Activated CD8-positive, alpha-beta T cell treated with anti-CD3 and anti-CD28 coated beads, Interleukin-2, amount 10 ng/mL, durations not matched to agents 7 days and 5 days (primary cell): Measurements from ENCODE around the gene CAPN12. TPM values are rescaled to one million over a fixed set of nuclear protein-coding genes. Genes with fewer than 3 reads are reported as not detected.

Experiments
- ATAC-seq: fragments of 150-1000 bp; cut with Tn5 transposase; one replicate; pipeline ENCODE4 v1.10.0; 2021; ENCODE audit warnings: moderate library complexity
- CTCF ChIA-PET: fragments of 350-600 bp; sonication (Branson Sonifier 250); formaldehyde crosslinking; loops from one replicate; lab custom pipeline; 2021; ENCODE audit warnings: antibody characterized with exemption; lab: Charles Lee
- POLR2A ChIA-PET: fragments of 350-600 bp; sonication (Branson Sonifier 250); formaldehyde crosslinking; loops from one replicate; lab custom pipeline; 2021; ENCODE audit warnings: antibody characterized with exemption; lab: Charles Lee
- DNase-seq: peaks from one replicate; pipeline ENCODE4 v3.0.0-alpha.2; 2020
- H3K27ac Mint-ChIP-seq: one replicate; pipeline ENCODE4 v1.8.0; 2021; ENCODE audit warnings: mild to moderate bottlenecking, mixed read lengths
- H3K27me3 Mint-ChIP-seq: one replicate; pipeline ENCODE4 v1.8.0; 2021; ENCODE audit warnings: low read depth, mixed read lengths
- H3K36me3 Mint-ChIP-seq: one replicate; pipeline ENCODE4 v1.8.0; 2021; ENCODE audit warnings: low read depth, mixed read lengths
- H3K4me1 Mint-ChIP-seq: one replicate; pipeline ENCODE4 v1.8.0; 2021; ENCODE audit warnings: low read depth, mixed read lengths
- H3K4me3 Mint-ChIP-seq: one replicate; pipeline ENCODE4 v1.8.0; 2021; ENCODE audit warnings: mild to moderate bottlenecking, mixed read lengths
- H3K9me3 Mint-ChIP-seq: one replicate; pipeline ENCODE4 v1.8.0; 2022; ENCODE audit warnings: mixed read lengths; ENCODE audit not compliant: insufficient read depth
- total RNA-seq, 2 experiments: library from RNA; stranded (reverse); gene quantifications; one replicate each; pipeline ENCODE4 v1.2.3, GENCODE V29; 2021

Gene CAPN12
- total RNA-seq, 2 experiments from 2014 or later, result 12.2 to 16.2 TPM

GRCh38 chr19:38705197-38706019 lies 38.9 kb downstream of the CAPN12 start:
- ChIA-PET POLR2A (interaction anchor here (0.6 kb wide), 1 partner anchor 11 kb away, joined by 3 read pairs; no protein-coding TSS in a partner anchor), CTCF (no interaction called here)
- DNase-seq (no peak), ATAC-seq (no peak)
- Mint-ChIP-seq H3K4me3 (no peak overlapping the region), H3K27ac (peak overlapping the region; percentile 4), H3K27me3 (no peaks in the 10 kb centered on the region), H3K36me3 (peaks cover 44% of the 10 kb centered on the region), H3K4me1 (no peaks in the 10 kb centered on the region), H3K9me3 (no peaks in the 10 kb centered on the region)

DNA sequence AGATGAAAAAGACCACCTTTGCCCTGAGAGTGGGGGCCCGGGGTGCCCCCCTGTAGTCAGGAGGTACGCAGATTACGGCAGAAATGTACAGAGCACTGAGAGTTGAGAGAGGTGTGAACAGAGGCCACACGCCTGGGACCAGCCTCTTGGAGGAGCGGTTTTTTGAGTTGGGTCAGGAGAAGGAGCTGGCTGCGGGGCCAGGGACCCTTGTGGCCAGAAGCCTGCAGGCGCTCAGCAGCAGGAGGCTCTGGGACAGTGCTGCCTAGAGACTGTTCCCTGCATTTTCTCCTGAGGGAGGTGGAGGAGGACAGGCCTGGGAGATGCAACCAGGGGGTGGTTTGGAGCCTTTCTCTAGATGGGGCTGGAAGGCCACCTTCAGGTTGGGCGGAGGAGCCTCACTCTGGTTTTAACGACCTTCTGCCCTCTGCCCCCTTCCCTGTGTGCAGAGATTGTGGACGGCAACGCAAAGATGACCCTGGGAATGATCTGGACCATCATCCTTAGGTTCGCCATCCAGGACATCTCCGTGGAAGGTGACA lies 39.7 kb downstream of the CAPN12 start:
- Mint-ChIP-seq H3K36me3 (peaks cover 47% of the 10 kb centered on the region), H3K27ac (no peak overlapping the region), H3K4me3 (no peak overlapping the region), H3K4me1 (no peaks in the 10 kb centered on the region), H3K27me3 (no peaks in the 10 kb centered on the region), H3K9me3 (no peaks in the 10 kb centered on the region)
- ChIA-PET POLR2A (interaction anchor here (0.6 kb wide), 1 partner anchor 12 kb away, joined by 3 read pairs; no protein-coding TSS in a partner anchor), CTCF (interaction anchor here (0.9 to 1.1 kb wide), 2 partner anchors 10 to 64 kb away, joined by 3 to 5 read pairs; no protein-coding TSS in a partner anchor)
- ATAC-seq (no peak), DNase-seq (no peak)

- ATAC-seq (no peak), DNase-seq (no peak)
- Mint-ChIP-seq H3K4me3 (no peak overlapping the region), H3K27me3 (no peaks in the 10 kb centered on the region), H3K9me3 (no peaks in the 10 kb centered on the region), H3K27ac (peak overlapping the region; percentile 52), H3K36me3 (peaks cover 45% of the 10 kb centered on the region), H3K4me1 (peaks cover 1% of the 10 kb centered on the region)
- POLR2A ChIA-PET, result no interaction called here
- CTCF ChIA-PET, result interaction anchor here (0.9 to 1.1 kb wide), 2 partner anchors 9 to 63 kb away, joined by 3 to 5 read pairs; no protein-coding TSS in a partner anchor
These were observed 40.8 kb downstream of the CAPN12 start for GRCh38 chr19:38703509-38703908.

GRCh38 chr19:38702278-38702677 lies 42.0 kb downstream of the CAPN12 start:
- ATAC-seq, result no peak
- peaks cover 13% of the 10 kb centered on the region for H3K4me1 Mint-ChIP-seq
- ChIA-PET POLR2A (no interaction called here), CTCF (no interaction called here)
- no peak overlapping the region for H3K27ac Mint-ChIP-seq
- no peak for DNase-seq
- H3K36me3 Mint-ChIP-seq, result peaks cover 37% of the 10 kb centered on the region
- H3K4me3 Mint-ChIP-seq, result no peak overlapping the region
- H3K27me3 Mint-ChIP-seq, result no peaks in the 10 kb centered on the region
- H3K9me3 Mint-ChIP-seq, result no peaks in the 10 kb centered on the region

GRCh38 chr19:38701455-38702063 lies 42.7 kb downstream of the CAPN12 start:
- no peak for DNase-seq
- Mint-ChIP-seq H3K36me3 (peaks cover 35% of the 10 kb centered on the region), H3K4me1 (peaks cover 20% of the 10 kb centered on the region), H3K27ac (no peak overlapping the region), H3K9me3 (no peaks in the 10 kb centered on the region), H3K27me3 (no peaks in the 10 kb centered on the region), H3K4me3 (no peak overlapping the region)
- POLR2A ChIA-PET, result no interaction called here
- ATAC-seq, result no peak
- CTCF ChIA-PET, result interaction anchor here (1.0 kb wide), 1 partner anchor 229 kb away, joined by 3 read pairs; the partner anchor contains the start of genes MRPS12 and SARS2

DNA sequence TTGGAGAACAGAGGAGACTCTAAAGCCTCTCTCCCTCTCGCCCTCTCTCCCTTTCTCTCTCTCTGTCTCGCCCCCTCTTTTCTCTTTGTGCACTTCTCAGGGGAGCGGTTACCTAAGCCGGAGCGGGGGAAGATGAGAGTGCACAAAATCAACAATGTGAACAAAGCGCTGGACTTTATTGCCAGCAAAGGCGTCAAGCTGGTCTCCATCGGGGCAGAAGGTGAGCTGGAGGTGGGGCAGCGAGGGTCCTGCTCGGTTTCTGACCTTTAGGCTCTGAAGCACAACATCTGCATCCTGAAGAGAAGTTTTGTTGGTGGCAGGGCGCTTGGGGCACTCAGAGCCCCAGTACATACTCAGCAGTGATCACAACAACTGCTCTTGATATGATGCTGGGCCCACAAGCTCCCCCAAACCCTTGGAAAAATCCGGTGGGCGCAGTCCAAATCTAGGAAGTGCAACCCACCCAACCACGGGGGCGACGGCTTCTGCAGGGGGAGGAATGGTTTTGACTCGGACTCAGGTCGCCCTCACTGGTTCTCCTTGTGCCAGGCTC lies 43.3 kb downstream of the CAPN12 start:
- peaks cover 36% of the 10 kb centered on the region for H3K36me3 Mint-ChIP-seq
- ATAC-seq (no peak), DNase-seq (no peak)
- H3K4me3 Mint-ChIP-seq, result no peak overlapping the region
- peaks cover 26% of the 10 kb centered on the region for H3K4me1 Mint-ChIP-seq
- POLR2A ChIA-PET, result interaction anchor here (1.0 kb wide), 1 partner anchor 31 kb away, joined by 3 read pairs; no protein-coding TSS in a partner anchor
- CTCF ChIA-PET, result interaction anchor here (1.0 kb wide), 1 partner anchor 229 kb away, joined by 3 read pairs; the partner anchor contains the start of genes MRPS12 and SARS2
- H3K27ac Mint-ChIP-seq, result peak overlapping the region; percentile 22
- no peaks in the 10 kb centered on the region for H3K27me3 Mint-ChIP-seq
- no peaks in the 10 kb centered on the region for H3K9me3 Mint-ChIP-seq

GRCh38 chr19:38700350-38700901 lies 43.8 kb downstream of the CAPN12 start:
- Mint-ChIP-seq H3K4me3 (no peak overlapping the region), H3K27ac (peak overlapping the region; percentile 46), H3K36me3 (peaks cover 36% of the 10 kb centered on the region), H3K9me3 (no peaks in the 10 kb centered on the region), H3K4me1 (peaks cover 31% of the 10 kb centered on the region), H3K27me3 (no peaks in the 10 kb centered on the region)
- CTCF ChIA-PET, result interaction anchor here (1.0 kb wide), 1 partner anchor 230 kb away, joined by 3 read pairs; the partner anchor contains the start of genes MRPS12 and SARS2
- ATAC-seq (no peak), DNase-seq (no peak)
- POLR2A ChIA-PET, result interaction anchor here (1.0 kb wide), 1 partner anchor 30 kb away, joined by 3 read pairs; no protein-coding TSS in a partner anchor

DNA sequence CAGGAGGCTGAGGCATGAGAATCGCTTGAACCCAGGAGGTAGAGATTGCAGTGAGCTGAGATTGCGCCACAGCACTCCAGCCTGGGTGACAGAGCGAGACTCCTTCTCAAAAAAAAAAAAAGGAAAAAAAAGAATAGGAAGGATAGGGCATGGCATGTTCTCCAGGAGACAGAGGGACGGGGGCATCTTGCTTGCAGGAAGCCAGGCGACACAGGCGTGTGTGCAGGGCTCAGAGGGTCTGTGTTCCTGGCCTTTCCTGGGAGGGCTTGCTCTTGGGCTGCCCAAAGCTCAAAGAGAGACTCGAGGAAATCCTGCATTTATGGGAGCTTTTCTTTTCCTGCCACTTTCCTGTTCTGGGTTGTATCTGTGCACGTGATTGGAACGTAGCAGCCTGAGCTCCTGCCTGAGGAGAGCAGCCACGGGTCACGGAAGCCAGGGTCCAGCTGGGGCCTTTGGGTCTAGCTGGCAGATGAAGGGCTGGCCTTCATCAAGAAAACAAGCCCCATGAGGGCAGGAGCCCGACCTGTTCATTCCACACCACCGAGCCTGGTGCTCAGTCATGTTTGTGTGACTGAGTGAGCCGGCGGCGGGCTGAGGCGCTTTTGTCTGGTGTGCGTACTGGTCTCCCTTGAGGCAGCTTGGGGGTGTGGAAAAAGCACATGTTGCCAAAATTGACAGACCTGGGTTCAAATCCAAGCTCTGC lies 44.5 kb downstream of the CAPN12 start:
- Mint-ChIP-seq H3K4me1 (peaks cover 37% of the 10 kb centered on the region), H3K36me3 (peaks cover 40% of the 10 kb centered on the region), H3K4me3 (no peak overlapping the region), H3K27me3 (no peaks in the 10 kb centered on the region), H3K9me3 (no peaks in the 10 kb centered on the region), H3K27ac (no peak overlapping the region)
- DNase-seq (no peak), ATAC-seq (no peak)
- ChIA-PET POLR2A (interaction anchor here (1.0 kb wide), 1 partner anchor 30 kb away, joined by 3 read pairs; no protein-coding TSS in a partner anchor), CTCF (interaction anchor here (1.0 kb wide), 1 partner anchor 13 kb away, joined by 3 read pairs; no protein-coding TSS in a partner anchor)

DNA sequence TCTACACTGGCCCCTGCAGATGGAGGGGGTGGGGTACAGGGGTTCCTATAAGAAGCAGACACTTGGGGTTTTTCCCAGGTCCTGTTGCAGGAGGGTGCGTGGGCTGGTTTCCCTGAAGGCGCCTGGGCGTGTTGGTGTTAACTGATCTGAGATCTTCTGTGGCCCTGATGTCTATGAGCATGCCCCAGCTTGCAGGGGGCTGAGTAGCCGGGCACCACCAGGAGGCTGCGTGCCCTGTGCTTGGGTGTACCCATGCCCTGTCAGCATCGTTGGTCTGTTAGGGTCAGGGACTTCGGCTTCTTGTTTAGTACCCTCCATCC lies 45.3 kb downstream of the CAPN12 start:
- ATAC-seq (no peak), DNase-seq (no peak)
- Mint-ChIP-seq H3K9me3 (no peaks in the 10 kb centered on the region), H3K4me3 (no peak overlapping the region), H3K27ac (peak overlapping the region; percentile 63), H3K4me1 (peaks cover 46% of the 10 kb centered on the region), H3K27me3 (no peaks in the 10 kb centered on the region), H3K36me3 (peaks cover 36% of the 10 kb centered on the region)
- CTCF ChIA-PET, result interaction anchor here (1.0 kb wide), 1 partner anchor 12 kb away, joined by 3 read pairs; no protein-coding TSS in a partner anchor
- POLR2A ChIA-PET, result no interaction called here

DNA sequence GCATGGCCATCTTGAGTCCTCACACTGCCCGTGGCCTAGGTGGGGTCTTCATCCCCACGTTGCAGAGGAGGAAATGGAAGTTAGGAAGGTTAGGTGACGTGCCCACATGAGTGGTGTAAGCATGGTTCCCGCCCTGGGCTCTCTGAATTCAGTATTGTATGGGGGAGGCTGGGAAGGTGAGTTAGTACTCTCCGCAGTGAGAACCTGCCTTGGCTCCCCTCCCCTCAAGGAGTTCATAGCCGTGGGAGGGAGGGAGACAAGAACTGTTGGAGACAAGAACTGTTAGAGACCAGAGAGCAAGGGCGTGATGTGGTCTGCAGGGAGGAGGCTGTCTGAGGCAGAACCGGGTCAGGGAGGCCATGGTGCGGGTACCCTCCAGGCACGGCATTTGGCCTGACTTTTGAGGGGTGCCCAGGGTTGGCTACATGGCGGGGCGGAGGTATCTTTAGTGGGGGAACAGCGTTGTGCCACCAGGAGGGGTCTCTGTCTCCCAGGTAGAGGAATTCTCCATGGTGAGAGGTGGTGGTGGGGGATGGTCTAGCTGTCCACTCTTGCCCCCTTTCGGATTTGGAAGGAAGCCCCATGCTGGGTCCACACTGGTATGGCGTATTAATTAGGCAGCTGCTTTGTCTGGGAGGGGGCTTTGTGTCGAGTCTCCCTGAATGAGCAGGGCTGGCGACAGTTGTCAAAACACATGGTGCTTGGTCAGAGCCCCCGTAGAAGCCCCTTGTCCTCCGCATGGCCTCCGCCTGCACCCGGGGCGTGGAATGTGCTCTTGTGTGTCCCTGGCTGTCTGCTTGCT lies 45.8 kb downstream of the CAPN12 start:
- peak overlapping the region; percentile 63 for H3K27ac Mint-ChIP-seq
- DNase-seq (no peak), ATAC-seq (no peak)
- H3K36me3 Mint-ChIP-seq, result peaks cover 35% of the 10 kb centered on the region
- peaks cover 51% of the 10 kb centered on the region for H3K4me1 Mint-ChIP-seq
- H3K4me3 Mint-ChIP-seq, result no peak overlapping the region
- no peaks in the 10 kb centered on the region for H3K27me3 Mint-ChIP-seq
- CTCF ChIA-PET, result no interaction called here
- POLR2A ChIA-PET, result no interaction called here
- no peaks in the 10 kb centered on the region for H3K9me3 Mint-ChIP-seq
